Colonic mucosa (tissue), 4 donors: Measurements from ENCODE around the gene TGM6. TPM values are rescaled to one million over a fixed set of nuclear protein-coding genes. Genes with fewer than 3 reads are reported as not detected.

Experiments
- DNase-seq: peaks from one replicate; pipeline ENCODE4 v3.0.0-alpha.2; 2020
- H3K27ac ChIP-seq: fragments of 200-600 bp; one replicate; pipeline ENCODE4 v1.8.0; 2021
- H3K27me3 ChIP-seq: fragments of 200-600 bp; one replicate; pipeline ENCODE4 v1.8.0; 2021
- H3K36me3 ChIP-seq: fragments of 200-600 bp; one replicate; pipeline ENCODE4 v1.8.0; 2021
- H3K4me1 ChIP-seq: fragments of 200-600 bp; one replicate; pipeline ENCODE4 v1.8.0; 2021; ENCODE audit warnings: mild to moderate bottlenecking
- H3K4me3 ChIP-seq: fragments of 200-600 bp; one replicate; pipeline ENCODE4 v1.8.0; 2021
- H3K9ac ChIP-seq, 2 donors: one replicate each; pipeline ENCODE4 v1.7.0; 2013; ENCODE audit warnings: control low read depth in 2 of 2, low read depth in 2 of 2, low read length in 2 of 2
- H3K9me3 ChIP-seq: fragments of 200-600 bp; one replicate; pipeline ENCODE4 v1.8.0; 2021
- CTCF ChIP-seq: fragments of 200-600 bp; IDR thresholded peaks from one replicate; pipeline ENCODE4 v1.8.0; 2022; ENCODE audit warnings: antibody characterized with exemption, mild to moderate bottlenecking
- intact Hi-C: fragments of 100-400 bp; cut with DNase I; formaldehyde crosslinking; loops from one replicate; pipeline ENCODE4 v1.14.1; 2022
- total RNA-seq, 2 donors: library from RNA; stranded (reverse); fragmentation: NEBNext Ultra II Directional in 1 of 2; extraction: Animal tissue kit (Norgen Biotek cat#: 25700) in 1 of 2; gene quantifications; one replicate each; pipeline ENCODE4 v1.2.1, GENCODE V29; 2021
- donor health status: healthy.
- donor health status: DM: no; HTN: no; CAD: no.
- donor health status: DM: no; HTN: no; CAD: no.

The TGM6 gene
- total RNA-seq, 2 donors from 2014 or later, result not detected

- TF ChIP-seq CTCF, result no peak
- no peaks in the 10 kb centered on the region for H3K4me1 ChIP-seq
- H3K4me3 ChIP-seq, result no peak overlapping the region
- no peaks in the 10 kb centered on the region for H3K9me3 ChIP-seq
- H3K9ac ChIP-seq, result no peak overlapping the region
- no peaks in the 10 kb centered on the region for H3K36me3 ChIP-seq
- intact Hi-C loops, result no loop called here
- no peak overlapping the region for H3K27ac ChIP-seq
- H3K27me3 ChIP-seq, result no peaks in the 10 kb centered on the region
- no peak for DNase-seq
Observed at GRCh38 chr20:2350606-2351005, 30.1 kb upstream of the TGM6 start.

- Histone ChIP-seq H3K9me3 (no peaks in the 10 kb centered on the region), H3K27ac (no peak overlapping the region), H3K36me3 (no peaks in the 10 kb centered on the region), H3K9ac (no peak overlapping the region), H3K27me3 (no peaks in the 10 kb centered on the region), H3K4me1 (no peaks in the 10 kb centered on the region), H3K4me3 (no peak overlapping the region)
- intact Hi-C loops, result no loop called here
- no peak for TF ChIP-seq CTCF
- DNase-seq, result no peak
Observed at GRCh38 chr20:2353231-2353630, 27.5 kb upstream of the TGM6 start.

- H3K4me3 ChIP-seq, result no peak overlapping the region
- H3K9ac ChIP-seq, result no peak overlapping the region
- H3K9me3 ChIP-seq, result no peaks in the 10 kb centered on the region
- DNase-seq, result no peak
- no peak for TF ChIP-seq CTCF
- no peaks in the 10 kb centered on the region for H3K27me3 ChIP-seq
- intact Hi-C loops, result no loop called here
- H3K4me1 ChIP-seq, result no peaks in the 10 kb centered on the region
- no peak overlapping the region for H3K27ac ChIP-seq
- H3K36me3 ChIP-seq, result no peaks in the 10 kb centered on the region
Observed at GRCh38 chr20:2357114-2357513, 23.6 kb upstream of the TGM6 start.

GRCh38 chr20:2358006-2358405 lies 22.7 kb upstream of the TGM6 start:
- no peaks in the 10 kb centered on the region for H3K9me3 ChIP-seq
- no peak for DNase-seq
- H3K27ac ChIP-seq, result no peak overlapping the region
- H3K4me1 ChIP-seq, result no peaks in the 10 kb centered on the region
- H3K9ac ChIP-seq, result no peak overlapping the region
- TF ChIP-seq CTCF, result no peak
- H3K4me3 ChIP-seq, result no peak overlapping the region
- no peaks in the 10 kb centered on the region for H3K27me3 ChIP-seq
- no peaks in the 10 kb centered on the region for H3K36me3 ChIP-seq
- intact Hi-C loops, result no loop called here

- no peaks in the 10 kb centered on the region for H3K27me3 ChIP-seq
- no peak for TF ChIP-seq CTCF
- no peaks in the 10 kb centered on the region for H3K9me3 ChIP-seq
- intact Hi-C loops, result no loop called here
- no peaks in the 10 kb centered on the region for H3K36me3 ChIP-seq
- no peak overlapping the region for H3K4me3 ChIP-seq
- no peaks in the 10 kb centered on the region for H3K4me1 ChIP-seq
- DNase-seq, result no peak
- H3K27ac ChIP-seq, result no peak overlapping the region
- no peak overlapping the region for H3K9ac ChIP-seq
Observed at GRCh38 chr20:2361035-2361593, 19.6 kb upstream of the TGM6 start.
